A549 (cell line): ENCODE results near the gene HSD3B2. TPM values are rescaled to one million over a fixed set of nuclear protein-coding genes. Genes with fewer than 3 reads are reported as not detected.

Source experiments
- ATAC-seq, 2 experiments: fragments of 200-7000 bp in 1 of 2; fragments of >200 bp in 1 of 2; cut with Nextera tagmentation in 1 of 2; cut with Tn5 transposase in 1 of 2; 3 replicates each; pipeline versions ENCODE4 v1.8.0 to v1.9.1; 2018 to 2020; ENCODE audit warnings: mild to moderate bottlenecking in 1 of 2, moderate library complexity in 1 of 2
- CTCF ChIA-PET: fragments of 300-600 bp; sonication (Branson Sonifier 250); formaldehyde crosslinking; extraction: SDS; loops from one replicate; lab custom pipeline; 2021; ENCODE audit warnings: antibody characterized with exemption, inconsistent platforms; lab: Yijun Ruan, JAX
- POLR2A ChIA-PET: fragments of 350-600 bp; formaldehyde crosslinking; extraction: SDS; loops from one replicate; lab custom pipeline; 2021; ENCODE audit warnings: antibody characterized with exemption, inconsistent platforms; lab: Yijun Ruan, JAX
- DNase-seq, 2 experiments: peaks; one replicate each; pipeline versions ENCODE4 v3.0.0 to v3.0.0-alpha.2; 2011 to 2016; ENCODE audit warnings: low read depth in 1 of 2, low spot score in 1 of 2
- FAIRE-seq: peaks from 2 replicates; lab custom pipeline; 2011; peaks lifted over from hg19 to GRCh38; lab: Jason Lieb, UNC
- H3K27ac ChIP-seq, 2 experiments: fragments of >200 bp; sonication (Bioruptor Twin); formaldehyde crosslinking; 3 replicates each; pipeline ENCODE4 v1.5.1; 2016 to 2017
- H3K4me1 ChIP-seq: fragments of >200 bp; sonication (Bioruptor Twin); formaldehyde crosslinking; 3 replicates; pipeline ENCODE4 v1.6.1; 2016
- H3K4me2 ChIP-seq: fragments of >200 bp; sonication (Bioruptor Twin); formaldehyde crosslinking; 3 replicates; pipeline ENCODE4 v1.6.1; 2016
- H3K4me3 ChIP-seq: fragments of >200 bp; sonication (Bioruptor Twin); formaldehyde crosslinking; 3 replicates; pipeline ENCODE4 v1.5.1; 2016
- H3K9me3 ChIP-seq: fragments of >200 bp; sonication (Bioruptor Twin); formaldehyde crosslinking; 3 replicates; pipeline ENCODE4 v1.6.1; 2016
- ATOH8 ChIP-seq: fragments of 250-450 bp; sonication (Bioruptor Pico); IDR thresholded peaks from 2 replicates; pipeline ENCODE4 v1.5.0; 2020; ENCODE audit warnings: low read depth, mild to moderate bottlenecking, moderate library complexity
- BHLHE40 ChIP-seq: IDR thresholded peaks from 2 replicates; pipeline ENCODE4 v1.6.1; 2012; ENCODE audit warnings: low read depth, low read length, inconsistent platforms
- CEBPB ChIP-seq, 2 experiments: fragments of >200 bp in 1 of 2; sonication (Bioruptor Twin) in 1 of 2; formaldehyde crosslinking in 1 of 2; IDR thresholded peaks; 2 replicates each; pipeline ENCODE4 v1.6.1; 2012 to 2016
- CHD2 ChIP-seq: fragments of 150-350 bp; IDR thresholded peaks from 2 replicates; pipeline ENCODE4 v1.6.1; 2014; ENCODE audit warnings: low read length; ENCODE audit not compliant: partially characterized antibody
- E2F6 ChIP-seq: IDR thresholded peaks from 2 replicates; pipeline ENCODE4 v1.6.1; 2012; ENCODE audit warnings: low read depth, borderline replicate concordance
- FOXS1 ChIP-seq: fragments of 250-450 bp; sonication (Bioruptor Pico); IDR thresholded peaks from 2 replicates; pipeline ENCODE4 v1.5.0; 2020; ENCODE audit warnings: mild to moderate bottlenecking, moderate library complexity
- HES2 ChIP-seq: fragments of >200 bp; sonication (Bioruptor Twin); formaldehyde crosslinking; IDR thresholded peaks from 2 replicates; pipeline ENCODE4 v1.6.1; 2016
- HOXB13 ChIP-seq: fragments of 250-450 bp; sonication (Bioruptor Pico); IDR thresholded peaks from 2 replicates; pipeline ENCODE4 v1.5.0; 2020; ENCODE audit warnings: low read depth, mild to moderate bottlenecking, moderate library complexity
- HOXB5 ChIP-seq: fragments of 250-450 bp; sonication (Bioruptor Pico); IDR thresholded peaks from 2 replicates; pipeline ENCODE4 v1.5.0; 2020; ENCODE audit warnings: mild to moderate bottlenecking, moderate library complexity
- KDM1A ChIP-seq: fragments of 200-600 bp; sonication (generic); IDR thresholded peaks from 2 replicates; pipeline ENCODE4 v1.6.1; 2016; ENCODE audit warnings: low read depth, mild to moderate bottlenecking
- KDM5A ChIP-seq: fragments of 200-600 bp; sonication (generic); IDR thresholded peaks from 2 replicates; pipeline ENCODE4 v1.6.1; 2016; ENCODE audit warnings: antibody characterized with exemption, mild to moderate bottlenecking
- MAFK ChIP-seq: fragments of 450-650 bp; IDR thresholded peaks from 2 replicates; pipeline ENCODE4 v1.6.1; 2014; ENCODE audit not compliant: partially characterized antibody
- MAZ ChIP-seq: fragments of 150-350 bp; IDR thresholded peaks from 2 replicates; pipeline ENCODE4 v1.6.1; 2014; ENCODE audit warnings: antibody characterized with exemption, low read depth, low read length, borderline replicate concordance
- NR3C1 ChIP-seq: fragments of >200 bp; sonication (Bioruptor Twin); formaldehyde crosslinking; IDR thresholded peaks from 3 replicates; pipeline ENCODE4 v1.6.1; 2017
- PHF8 ChIP-seq: fragments of 200-600 bp; sonication (generic); IDR thresholded peaks from 2 replicates; pipeline ENCODE4 v1.6.1; 2016; ENCODE audit warnings: low read depth, mild to moderate bottlenecking, antibody characterized with exemption, moderate library complexity, borderline replicate concordance
- POLR2AphosphoS2 ChIP-seq: conservative IDR thresholded peaks from 2 replicates; pipeline ENCODE4 v1.6.1; 2012; ENCODE audit warnings: low read length, improper control_type of control experiment, inconsistent platforms
- RAD21 ChIP-seq, 2 experiments: fragments of >200 bp in 1 of 2; sonication (Bioruptor Twin) in 1 of 2; formaldehyde crosslinking in 1 of 2; IDR thresholded peaks in 1 of 2; conservative IDR thresholded peaks in 1 of 2; 2 replicates in 1 of 2; 3 replicates in 1 of 2; pipeline ENCODE4 v1.6.1; 2012 to 2018; ENCODE audit warnings: inconsistent platforms in 1 of 2
- RARB ChIP-seq: fragments of 250-450 bp; sonication (Bioruptor Pico); IDR thresholded peaks from 2 replicates; pipeline ENCODE4 v1.8.0; 2021; ENCODE audit warnings: mild to moderate bottlenecking, moderate library complexity
- RCOR1 ChIP-seq: fragments of 150-350 bp; IDR thresholded peaks from 2 replicates; pipeline ENCODE4 v1.6.1; 2014; ENCODE audit warnings: antibody characterized with exemption, low read length, low read depth
- RFX5 ChIP-seq: fragments of 450-650 bp; IDR thresholded peaks from 2 replicates; pipeline ENCODE4 v1.7.1; 2014; ENCODE audit warnings: antibody characterized with exemption, mild to moderate bottlenecking, moderate library complexity
- SMC3 ChIP-seq: fragments of >200 bp; sonication (Bioruptor Twin); formaldehyde crosslinking; IDR thresholded peaks from 3 replicates; pipeline ENCODE4 v1.6.1; 2018; ENCODE audit warnings: inconsistent platforms
- SREBF2 ChIP-seq: fragments of 450-650 bp; IDR thresholded peaks from 2 replicates; pipeline ENCODE4 v1.6.1; 2014; ENCODE audit warnings: mild to moderate bottlenecking, moderate library complexity
- ZFP36 ChIP-seq: fragments of 450-650 bp; IDR thresholded peaks from 2 replicates; pipeline ENCODE4 v1.6.1; 2014; ENCODE audit warnings: borderline replicate concordance; ENCODE audit not compliant: partially characterized antibody
- WGBS: methylation state at CpG from one replicate; pipeline ENCODE4 v1.1.6; 2017; ENCODE audit errors: missing lambda C conversion rate; 5-methylcytosine and 5-hydroxymethylcytosine counted together
- polyA plus RNA-seq, 4 experiments: library from polyadenylated mRNA; depleted of rRNA in 3 of 4; stranded (reverse); fragments of >200 nt; fragmentation: RNase III in 1 of 4; extraction: RNeasy Plus Mini Kit Qiagen cat#74134 plus additional on column Dnase treatment in 1 of 4; gene quantifications; 2 replicates in 3 of 4; 3 replicates in 1 of 4; pipeline ENCODE4 v1.2.3, GENCODE V29; 2011 to 2017
- TF ChIP-seq, protein P1 (sequence below): fragments of 250-450 bp; sonication (Bioruptor Pico); IDR thresholded peaks from 2 replicates; pipeline ENCODE4 v1.5.0; 2021; ENCODE audit warnings: mild to moderate bottlenecking, moderate library complexity, borderline replicate concordance

HSD3B2 gene
- polyA plus RNA-seq, 2 of the 4 experiments (the other 2 are of a cell fraction), result not detected

- no peak for DNase-seq
- no peak overlapping the region for H3K4me2 ChIP-seq
- H3K4me1 ChIP-seq, result no peaks in the 10 kb centered on the region
- no peak for ATAC-seq
- POLR2A ChIA-PET, result no interaction called here
- H3K9me3 ChIP-seq, result no peaks in the 10 kb centered on the region
- H3K4me3 ChIP-seq, result no peak overlapping the region
- TF ChIP-seq MAZ, result no peak
- no peak for TF ChIP-seq RFX5
- TF ChIP-seq CEBPB (IDR thresholded peaks at IDR 0.05), result no peak
- no peak for TF ChIP-seq CHD2
- no peak for TF ChIP-seq SMC3
- TF ChIP-seq PHF8, result no peak
- no peak for TF ChIP-seq SREBF2
- TF ChIP-seq HES2, result no peak
- no peak for TF ChIP-seq MAFK
- TF ChIP-seq RAD21 (conservative IDR thresholded peaks at IDR 0.05 in 1 of 2, IDR thresholded peaks at IDR 0.05 in 1 of 2), result no peak
- no peak for TF ChIP-seq FOXS1 (CRISPR knock-in tag)
- TF ChIP-seq RARB (CRISPR knock-in tag), result no peak
- TF ChIP-seq KDM1A, result no peak
- TF ChIP-seq POLR2AphosphoS2, result no peak
- no peak for TF ChIP-seq KDM5A
- TF ChIP-seq, all 56 proteins: peak for 0
- WGBS, result 63% methylated on average over 6 of the region's 6 CpGs
- no peak overlapping the region for H3K27ac ChIP-seq
- CTCF ChIA-PET, result no interaction called here
- FAIRE-seq, result no peak
Measured at GRCh38 chr1:119442756-119443155, 27.8 kb downstream of the HSD3B2 start.

DNA sequence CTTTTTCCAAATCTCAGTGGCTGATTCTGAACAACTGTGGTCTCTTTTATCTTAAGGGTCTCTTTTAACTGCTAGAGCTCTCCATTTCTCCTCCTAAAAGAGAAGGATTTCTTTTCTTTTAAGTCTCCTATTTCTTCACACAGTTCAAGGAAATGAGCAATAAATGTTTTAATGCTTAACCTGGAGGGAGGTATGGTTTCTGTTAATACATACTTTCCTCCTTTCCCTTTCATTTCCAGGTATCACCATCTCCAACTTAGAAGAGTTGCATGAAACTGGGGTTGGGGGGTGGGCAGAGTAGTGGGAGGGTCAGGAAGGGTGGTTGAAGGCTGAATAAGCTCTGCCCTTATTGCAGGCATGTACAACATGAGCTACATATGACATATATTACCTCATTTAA lies 31.4 kb downstream of the HSD3B2 start:
- ATAC-seq, result no peak
- H3K4me2 ChIP-seq, result no peak overlapping the region

More for the DNA sequence above, 31.4 kb downstream of the HSD3B2 start:
- CTCF ChIA-PET, result interaction anchor here (1.5 to 2.2 kb wide), 2 partner anchors 9 to 29 kb away, joined by 4 to 6 read pairs; no protein-coding TSS in a partner anchor
- TF ChIP-seq ZFP36, result no peak
- no peak for TF ChIP-seq E2F6
- TF ChIP-seq SREBF2, result no peak
- TF ChIP-seq ATOH8 (CRISPR knock-in tag), result no peak
- TF ChIP-seq FOXS1 (CRISPR knock-in tag), result no peak
- TF ChIP-seq NR3C1, result no peak
- TF ChIP-seq SMC3, result no peak
- no peak for TF ChIP-seq RCOR1
- TF ChIP-seq, protein P1, sequence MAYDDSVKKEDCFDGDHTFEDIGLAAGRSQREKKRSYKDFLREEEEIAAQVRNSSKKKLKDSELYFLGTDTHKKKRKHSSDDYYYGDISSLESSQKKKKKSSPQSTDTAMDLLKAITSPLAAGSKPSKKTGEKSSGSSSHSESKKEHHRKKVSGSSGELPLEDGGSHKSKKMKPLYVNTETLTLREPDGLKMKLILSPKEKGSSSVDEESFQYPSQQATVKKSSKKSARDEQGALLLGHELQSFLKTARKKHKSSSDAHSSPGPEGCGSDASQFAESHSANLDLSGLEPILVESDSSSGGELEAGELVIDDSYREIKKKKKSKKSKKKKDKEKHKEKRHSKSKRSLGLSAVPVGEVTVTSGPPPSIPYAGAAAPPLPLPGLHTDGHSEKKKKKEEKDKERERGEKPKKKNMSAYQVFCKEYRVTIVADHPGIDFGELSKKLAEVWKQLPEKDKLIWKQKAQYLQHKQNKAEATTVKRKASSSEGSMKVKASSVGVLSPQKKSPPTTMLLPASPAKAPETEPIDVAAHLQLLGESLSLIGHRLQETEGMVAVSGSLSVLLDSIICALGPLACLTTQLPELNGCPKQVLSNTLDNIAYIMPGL (CRISPR knock-in tag), result no peak
- no peak for TF ChIP-seq HOXB13
- no peak for TF ChIP-seq BHLHE40
- TF ChIP-seq HOXB5 (CRISPR knock-in tag), result no peak
- TF ChIP-seq KDM5A, result no peak
- TF ChIP-seq, all 56 proteins: peak for 0
- H3K9me3 ChIP-seq, result no peaks in the 10 kb centered on the region
- H3K27ac ChIP-seq, result no peak overlapping the region
- no peak for FAIRE-seq
- POLR2A ChIA-PET, result no interaction called here
- no peak overlapping the region for H3K4me3 ChIP-seq
- no peak for DNase-seq
- H3K4me1 ChIP-seq, result no peaks in the 10 kb centered on the region
